GM23248 (cell line): ENCODE measurements around the gene EDC3.

Experiments
- EZH2 ChIP-seq: fragments of 200-600 bp; sonication (generic); IDR thresholded peaks from 2 replicates; pipeline ENCODE4 v1.6.1; 2018; ENCODE audit warnings: antibody characterized with exemption, mild to moderate bottlenecking; ENCODE audit not compliant: insufficient read depth, poor library complexity, severe bottlenecking
- EZH2phosphoT487 ChIP-seq: fragments of 200-600 bp; sonication (generic); IDR thresholded peaks from 2 replicates; pipeline ENCODE4 v1.6.1; 2018; ENCODE audit warnings: antibody characterized with exemption, moderate library complexity, mild to moderate bottlenecking, low read depth; ENCODE audit not compliant: insufficient read depth

DNA sequence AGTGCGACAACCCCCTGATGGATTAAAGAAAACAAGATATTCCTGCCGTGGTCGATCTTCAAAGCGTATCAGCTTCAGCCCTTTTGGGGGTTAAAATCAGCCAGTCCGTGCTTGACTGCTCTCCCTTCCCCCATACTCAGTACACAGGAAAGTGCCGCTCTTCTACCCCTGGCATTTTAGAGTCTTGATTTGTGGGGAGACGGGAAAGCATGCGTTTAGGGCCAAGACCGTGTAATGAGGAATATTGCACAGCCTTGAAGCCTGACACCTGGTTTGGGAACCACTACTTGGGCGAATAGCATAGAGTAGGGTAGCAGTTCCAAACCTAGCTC lies 540 bp upstream of the EDC3 start:
- TF ChIP-seq EZH2 (no peak), EZH2phosphoT487 (no peak)
